ENCODE data around the gene SMARCA2. TPM values are rescaled to one million over a fixed set of nuclear protein-coding genes. Genes with fewer than 3 reads are reported as not detected.
A peak's percentile ranks its signal among the peaks of the same experiment; 100 is the strongest.

The SMARCA2 gene
- total and polyA plus RNA-seq, 4 experiments from 2014 or later, result 18.5 to 245 (median 142) TPM

GRCh38 chr9:2065704-2066103 is 50.6 kb downstream of the SMARCA2 start:
- ChIA-PET CTCF (ENCODE audit: partially characterized antibody) (interaction anchor here (1.1 to 2.1 kb wide), 8 partner anchors 11 to 228 kb away, joined by 3 to 14 read pairs (median 4); partner anchors contain the start of gene SMARCA2), POLR2A (ENCODE audit: partially characterized antibody) (interaction anchor here (1.7 kb wide), 1 partner anchor 11 kb away, joined by 7 read pairs; no protein-coding TSS in a partner anchor)
- H3K36me3 Mint-ChIP-seq, result peaks cover 31 to 69% of the 10 kb centered on the region in 2 donors
- no peak overlapping the region for H3K4me3 Mint-ChIP-seq
- H3K4me3 ChIP-seq (ENCODE audit: low read length in 2 of 2), result no peak overlapping the region
- no peak overlapping the region for H3K27ac ChIP-seq (ENCODE audit: low read depth, low read length)
- DNase-seq, result no peak
- no peaks in the 10 kb centered on the region for H3K27me3 ChIP-seq (ENCODE audit: insufficient read depth, low read length)
- H3K4me1 ChIP-seq (ENCODE audit: insufficient read depth, low read length), result peaks cover 4% of the 10 kb centered on the region
- peaks cover 31% of the 10 kb centered on the region for H3K36me3 ChIP-seq (ENCODE audit: insufficient read depth, low read length)
- peaks cover 5 to 19% (median 14%) of the 10 kb centered on the region in 4 donors for H3K4me1 Mint-ChIP-seq
- peak overlapping the region in 4 of 7 donors; percentile 28 to 58 (median 50) for H3K27ac Mint-ChIP-seq
- H3K9me3 Mint-ChIP-seq, result no peaks in the 10 kb centered on the region
- intact Hi-C loops (cut with micrococcal nuclease), result loop anchor here (2.0 to 5.0 kb wide), 2 partner anchors 193 to 339 kb away; no protein-coding TSS in a partner anchor
- H3K9me3 ChIP-seq (ENCODE audit: control insufficient read depth in 1 of 2, low read length in 2 of 2), result no peaks in the 10 kb centered on the region
- no peaks in the 10 kb centered on the region for H3K27me3 Mint-ChIP-seq

GRCh38 chr9:2066312-2067273 is 51.4 kb downstream of the SMARCA2 start:
- Mint-ChIP-seq H3K4me1 (peaks cover 0 to 17% (median 14%) of the 10 kb centered on the region in 4 donors), H3K27me3 (no peaks in the 10 kb centered on the region), H3K27ac (peak overlapping the region in 6 of 7 donors; percentile 22 to 84 (median 40)), H3K4me3 (no peak overlapping the region), H3K9me3 (no peaks in the 10 kb centered on the region), H3K36me3 (peaks cover 32 to 68% of the 10 kb centered on the region in 2 donors)
- peaks cover 30% of the 10 kb centered on the region for H3K36me3 ChIP-seq (ENCODE audit: insufficient read depth, low read length)
- H3K4me1 ChIP-seq (ENCODE audit: insufficient read depth, low read length), result peaks cover 4% of the 10 kb centered on the region
- DNase-seq, result peak in 4 of 5 donors; percentile 32 to 46 (median 41)
- no peak overlapping the region for H3K4me3 ChIP-seq (ENCODE audit: low read length in 2 of 2)
- H3K9me3 ChIP-seq (ENCODE audit: control insufficient read depth in 1 of 2, low read length in 2 of 2), result no peaks in the 10 kb centered on the region
- no peaks in the 10 kb centered on the region for H3K27me3 ChIP-seq (ENCODE audit: insufficient read depth, low read length)
- intact Hi-C loops (cut with micrococcal nuclease), result loop anchor here (1.0 to 5.0 kb wide), 3 partner anchors 194 to 357 kb away; no protein-coding TSS in a partner anchor
- ChIA-PET POLR2A (ENCODE audit: partially characterized antibody) (interaction anchor here (1.1 to 1.7 kb wide), 2 partner anchors 12 to 50 kb away, joined by 5 to 7 read pairs; no protein-coding TSS in a partner anchor), CTCF (ENCODE audit: partially characterized antibody) (interaction anchor here (1.1 to 2.1 kb wide), 12 partner anchors 11 to 357 kb away, joined by 3 to 14 read pairs (median 4); partner anchors contain the start of gene SMARCA2)
- no peak overlapping the region for H3K27ac ChIP-seq (ENCODE audit: low read depth, low read length)

- Histone ChIP-seq H3K4me3 (ENCODE audit: low read length in 2 of 2) (no peak overlapping the region), H3K27me3 (ENCODE audit: insufficient read depth, low read length) (no peaks in the 10 kb centered on the region), H3K27ac (ENCODE audit: low read depth, low read length) (no peak overlapping the region), H3K36me3 (ENCODE audit: insufficient read depth, low read length) (peaks cover 73% of the 10 kb centered on the region), H3K4me1 (ENCODE audit: insufficient read depth, low read length) (no peaks in the 10 kb centered on the region), H3K9me3 (ENCODE audit: control insufficient read depth in 1 of 2, low read length in 2 of 2) (no peaks in the 10 kb centered on the region)
- DNase-seq, result no peak
- peaks cover 10 to 19% (median 15%) of the 10 kb centered on the region in 4 donors for H3K4me1 Mint-ChIP-seq
- no peak overlapping the region for H3K4me3 Mint-ChIP-seq
- no peaks in the 10 kb centered on the region for H3K27me3 Mint-ChIP-seq
- H3K36me3 Mint-ChIP-seq, result peaks cover 64 to 88% of the 10 kb centered on the region in 2 donors
- CTCF ChIA-PET (ENCODE audit: partially characterized antibody), result no interaction called here
- POLR2A ChIA-PET (ENCODE audit: partially characterized antibody), result no interaction called here
- intact Hi-C loops (cut with micrococcal nuclease), result no loop called here
- peak overlapping the region in 6 of 7 donors; percentile 15 to 89 (median 60) for H3K27ac Mint-ChIP-seq
- H3K9me3 Mint-ChIP-seq, result no peaks in the 10 kb centered on the region
Measured at GRCh38 chr9:2072752-2073405, 57.7 kb downstream of the SMARCA2 start.

- no peaks in the 10 kb centered on the region for H3K4me1 ChIP-seq (ENCODE audit: insufficient read depth, low read length)
- peaks cover 2 to 7% (median 5%) of the 10 kb centered on the region in 4 donors for H3K4me1 Mint-ChIP-seq
- intact Hi-C loops (cut with micrococcal nuclease), result no loop called here
- no peaks in the 10 kb centered on the region for H3K27me3 ChIP-seq (ENCODE audit: insufficient read depth, low read length)
- no peaks in the 10 kb centered on the region for H3K9me3 ChIP-seq (ENCODE audit: control insufficient read depth in 1 of 2, low read length in 2 of 2)
- H3K4me3 Mint-ChIP-seq, result no peak overlapping the region
- DNase-seq, result no peak
- H3K36me3 Mint-ChIP-seq, result peaks cover 75 to 89% of the 10 kb centered on the region in 2 donors
- H3K4me3 ChIP-seq (ENCODE audit: low read length in 2 of 2), result no peak overlapping the region
- POLR2A ChIA-PET (ENCODE audit: partially characterized antibody), result no interaction called here
- no peaks in the 10 kb centered on the region for H3K9me3 Mint-ChIP-seq
- CTCF ChIA-PET (ENCODE audit: partially characterized antibody), result no interaction called here
- H3K27ac Mint-ChIP-seq, result peak overlapping the region in 4 of 7 donors; percentile 16 to 68 (median 64)
- H3K27ac ChIP-seq (ENCODE audit: low read depth, low read length), result no peak overlapping the region
- no peaks in the 10 kb centered on the region for H3K27me3 Mint-ChIP-seq
- H3K36me3 ChIP-seq (ENCODE audit: insufficient read depth, low read length), result peaks cover 80% of the 10 kb centered on the region
Measured at GRCh38 chr9:2082772-2083171, 67.6 kb downstream of the SMARCA2 start.

- ChIA-PET POLR2A (ENCODE audit: partially characterized antibody) (no interaction called here), CTCF (ENCODE audit: partially characterized antibody) (no interaction called here)
- H3K4me1 Mint-ChIP-seq, result peaks cover 3 to 9% (median 5%) of the 10 kb centered on the region in 4 donors
- DNase-seq, result no peak
- H3K36me3 ChIP-seq (ENCODE audit: insufficient read depth, low read length), result peaks cover 80% of the 10 kb centered on the region
- intact Hi-C loops (cut with micrococcal nuclease), result no loop called here
- peaks cover 76 to 90% of the 10 kb centered on the region in 2 donors for H3K36me3 Mint-ChIP-seq
- no peak overlapping the region for H3K4me3 Mint-ChIP-seq
- no peaks in the 10 kb centered on the region for H3K9me3 ChIP-seq (ENCODE audit: control insufficient read depth in 1 of 2, low read length in 2 of 2)
- H3K27me3 ChIP-seq (ENCODE audit: insufficient read depth, low read length), result no peaks in the 10 kb centered on the region
- peak overlapping the region in 5 of 7 donors; percentile 25 to 59 (median 43) for H3K27ac Mint-ChIP-seq
- H3K4me3 ChIP-seq (ENCODE audit: low read length in 2 of 2), result no peak overlapping the region
- H3K4me1 ChIP-seq (ENCODE audit: insufficient read depth, low read length), result no peaks in the 10 kb centered on the region
- no peak overlapping the region for H3K27ac ChIP-seq (ENCODE audit: low read depth, low read length)
- no peaks in the 10 kb centered on the region for H3K27me3 Mint-ChIP-seq
- no peaks in the 10 kb centered on the region for H3K9me3 Mint-ChIP-seq
Measured at GRCh38 chr9:2083479-2083878, 68.3 kb downstream of the SMARCA2 start.

- no peak overlapping the region for H3K4me3 Mint-ChIP-seq
- H3K9me3 Mint-ChIP-seq, result no peaks in the 10 kb centered on the region
- POLR2A ChIA-PET (ENCODE audit: partially characterized antibody), result interaction anchor here (1.0 kb wide), 1 partner anchor 70 kb away, joined by 3 read pairs; the partner anchor contains the start of gene SMARCA2
- CTCF ChIA-PET (ENCODE audit: partially characterized antibody), result interaction anchor here (0.7 to 2.2 kb wide), 8 partner anchors 8 to 378 kb away, joined by 3 to 5 read pairs (median 4); no protein-coding TSS in a partner anchor
- intact Hi-C loops (cut with micrococcal nuclease), result loop anchor here (2.0 to 5.0 kb wide), 2 partner anchors 215 to 1193 kb away; no protein-coding TSS in a partner anchor
- Histone ChIP-seq H3K36me3 (ENCODE audit: insufficient read depth, low read length) (peaks cover 82% of the 10 kb centered on the region), H3K27me3 (ENCODE audit: insufficient read depth, low read length) (no peaks in the 10 kb centered on the region), H3K9me3 (ENCODE audit: control insufficient read depth in 1 of 2, low read length in 2 of 2) (no peaks in the 10 kb centered on the region), H3K4me3 (ENCODE audit: low read length in 2 of 2) (no peak overlapping the region), H3K27ac (ENCODE audit: low read depth, low read length) (no peak overlapping the region), H3K4me1 (ENCODE audit: insufficient read depth, low read length) (no peaks in the 10 kb centered on the region)
- DNase-seq, result no peak
- H3K27ac Mint-ChIP-seq, result peak overlapping the region in 3 of 7 donors; percentile 28 to 41 (median 32)
- no peaks in the 10 kb centered on the region for H3K27me3 Mint-ChIP-seq
- peaks cover 74 to 88% of the 10 kb centered on the region in 2 donors for H3K36me3 Mint-ChIP-seq
- H3K4me1 Mint-ChIP-seq, result peaks cover 3 to 6% (median 4%) of the 10 kb centered on the region in 4 donors
Measured at GRCh38 chr9:2085716-2086115, 70.6 kb downstream of the SMARCA2 start.

Data from CD4-positive, alpha-beta memory T cell (primary cell).